Measurements from ENCODE around the gene CEP112.

Gene CEP112

GRCh38 chr17:65670667-65671371, 521.1 kb downstream of the CEP112 start:
- Histone ChIP-seq H3K4me1 (ENCODE audit: control insufficient read depth, insufficient read depth, low read length) (no peaks in the 10 kb centered on the region), H3K36me3 (ENCODE audit: control insufficient read depth, insufficient read depth, low read length) (no peaks in the 10 kb centered on the region), H3K27me3 (ENCODE audit: control insufficient read depth, insufficient read depth, low read length) (no peaks in the 10 kb centered on the region), H3K4me3 (ENCODE audit: low read depth, low read length) (no peak overlapping the region), H3K9ac (ENCODE audit: low read length) (no peak overlapping the region), H3K27ac (ENCODE audit: low read depth, low read length) (no peak overlapping the region), H3K9me3 (ENCODE audit: control insufficient read depth, insufficient read depth, low read depth, low read length) (no peaks in the 10 kb centered on the region)

DNA sequence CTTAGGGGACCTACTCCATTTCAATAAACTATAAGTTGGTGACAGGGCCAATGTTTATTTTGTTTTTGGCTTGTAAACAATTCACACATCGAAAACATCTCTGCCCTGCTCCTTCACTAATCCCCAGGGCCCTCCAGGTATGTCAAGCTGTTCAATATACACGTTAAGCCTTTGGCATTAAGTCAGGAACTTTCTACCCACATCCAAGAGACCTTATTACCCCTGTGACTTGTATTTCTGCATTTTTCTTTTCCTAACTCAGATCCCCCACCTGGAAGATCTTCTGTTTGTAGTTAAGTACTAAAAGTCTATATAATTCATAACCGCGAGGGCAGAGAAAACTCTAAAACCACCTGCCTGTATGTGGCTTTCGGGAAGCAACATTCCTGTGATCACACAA, 523.7 kb downstream of the CEP112 start:
- Histone ChIP-seq H3K9ac (ENCODE audit: low read length) (no peak overlapping the region), H3K27me3 (ENCODE audit: control insufficient read depth, insufficient read depth, low read length) (no peaks in the 10 kb centered on the region), H3K9me3 (ENCODE audit: control insufficient read depth, insufficient read depth, low read depth, low read length) (no peaks in the 10 kb centered on the region), H3K4me1 (ENCODE audit: control insufficient read depth, insufficient read depth, low read length) (no peaks in the 10 kb centered on the region), H3K36me3 (ENCODE audit: control insufficient read depth, insufficient read depth, low read length) (no peaks in the 10 kb centered on the region), H3K27ac (ENCODE audit: low read depth, low read length) (no peak overlapping the region), H3K4me3 (ENCODE audit: low read depth, low read length) (no peak overlapping the region)

- H3K9ac ChIP-seq (ENCODE audit: low read length): no peak overlapping the region
- H3K27ac ChIP-seq (ENCODE audit: low read depth, low read length): no peak overlapping the region
- H3K9me3 ChIP-seq (ENCODE audit: control insufficient read depth, insufficient read depth, low read depth, low read length): no peaks in the 10 kb centered on the region
- H3K27me3 ChIP-seq (ENCODE audit: control insufficient read depth, insufficient read depth, low read length): no peaks in the 10 kb centered on the region
- H3K36me3 ChIP-seq (ENCODE audit: control insufficient read depth, insufficient read depth, low read length): no peaks in the 10 kb centered on the region
- no peak overlapping the region for H3K4me3 ChIP-seq (ENCODE audit: low read depth, low read length)
- H3K4me1 ChIP-seq (ENCODE audit: control insufficient read depth, insufficient read depth, low read length): no peaks in the 10 kb centered on the region
Measured at GRCh38 chr17:65667656-65668055, 524.3 kb downstream of the CEP112 start.

GRCh38 chr17:65666876-65667321, 525.0 kb downstream of the CEP112 start:
- Histone ChIP-seq H3K9ac (ENCODE audit: low read length) (no peak overlapping the region), H3K27me3 (ENCODE audit: control insufficient read depth, insufficient read depth, low read length) (no peaks in the 10 kb centered on the region), H3K36me3 (ENCODE audit: control insufficient read depth, insufficient read depth, low read length) (no peaks in the 10 kb centered on the region), H3K4me3 (ENCODE audit: low read depth, low read length) (no peak overlapping the region), H3K27ac (ENCODE audit: low read depth, low read length) (no peak overlapping the region), H3K9me3 (ENCODE audit: control insufficient read depth, insufficient read depth, low read depth, low read length) (no peaks in the 10 kb centered on the region), H3K4me1 (ENCODE audit: control insufficient read depth, insufficient read depth, low read length) (no peaks in the 10 kb centered on the region)

DNA sequence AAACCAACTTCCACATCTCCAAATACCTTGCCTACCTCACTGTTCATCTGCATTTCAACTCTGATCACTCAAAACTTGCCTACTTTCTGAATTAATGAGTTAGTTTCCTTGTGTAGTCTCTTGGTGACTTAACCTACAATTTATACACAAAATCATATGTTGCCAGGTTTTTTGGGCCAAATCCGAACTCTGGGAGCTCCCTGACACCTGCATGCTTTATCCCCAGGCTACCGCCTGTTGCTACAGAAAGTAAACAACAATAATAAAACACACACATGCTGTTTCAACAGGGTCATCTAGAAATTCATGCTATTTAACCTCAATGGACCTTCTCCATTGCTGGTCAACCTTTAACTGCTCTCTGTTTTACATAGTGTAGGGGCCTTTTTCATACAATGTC, 526.0 kb downstream of the CEP112 start:
- no peaks in the 10 kb centered on the region for H3K27me3 ChIP-seq (ENCODE audit: control insufficient read depth, insufficient read depth, low read length)

GRCh38 chr17:65664696-65665095, 527.2 kb downstream of the CEP112 start:
- Histone ChIP-seq H3K4me1 (ENCODE audit: control insufficient read depth, insufficient read depth, low read length) (no peaks in the 10 kb centered on the region), H3K4me3 (ENCODE audit: low read depth, low read length) (no peak overlapping the region), H3K27ac (ENCODE audit: low read depth, low read length) (no peak overlapping the region), H3K9me3 (ENCODE audit: control insufficient read depth, insufficient read depth, low read depth, low read length) (no peaks in the 10 kb centered on the region), H3K36me3 (ENCODE audit: control insufficient read depth, insufficient read depth, low read length) (no peaks in the 10 kb centered on the region), H3K9ac (ENCODE audit: low read length) (no peak overlapping the region), H3K27me3 (ENCODE audit: control insufficient read depth, insufficient read depth, low read length) (no peaks in the 10 kb centered on the region)

More for the DNA sequence above, 526.0 kb downstream of the CEP112 start:
- H3K27ac ChIP-seq (ENCODE audit: low read depth, low read length): no peak overlapping the region
- H3K9ac ChIP-seq (ENCODE audit: low read length): no peak overlapping the region
- no peak overlapping the region for H3K4me3 ChIP-seq (ENCODE audit: low read depth, low read length)
- no peaks in the 10 kb centered on the region for H3K9me3 ChIP-seq (ENCODE audit: control insufficient read depth, insufficient read depth, low read depth, low read length)
- no peaks in the 10 kb centered on the region for H3K36me3 ChIP-seq (ENCODE audit: control insufficient read depth, insufficient read depth, low read length)
- H3K4me1 ChIP-seq (ENCODE audit: control insufficient read depth, insufficient read depth, low read length): no peaks in the 10 kb centered on the region

GRCh38 chr17:65664266-65664665, 527.7 kb downstream of the CEP112 start:
- Histone ChIP-seq H3K27ac (ENCODE audit: low read depth, low read length) (no peak overlapping the region), H3K9me3 (ENCODE audit: control insufficient read depth, insufficient read depth, low read depth, low read length) (no peaks in the 10 kb centered on the region), H3K4me1 (ENCODE audit: control insufficient read depth, insufficient read depth, low read length) (no peaks in the 10 kb centered on the region), H3K9ac (ENCODE audit: low read length) (no peak overlapping the region), H3K4me3 (ENCODE audit: low read depth, low read length) (no peak overlapping the region), H3K36me3 (ENCODE audit: control insufficient read depth, insufficient read depth, low read length) (no peaks in the 10 kb centered on the region), H3K27me3 (ENCODE audit: control insufficient read depth, insufficient read depth, low read length) (no peaks in the 10 kb centered on the region)

- Histone ChIP-seq H3K27me3 (ENCODE audit: control insufficient read depth, insufficient read depth, low read length) (no peaks in the 10 kb centered on the region), H3K4me3 (ENCODE audit: low read depth, low read length) (no peak overlapping the region), H3K36me3 (ENCODE audit: control insufficient read depth, insufficient read depth, low read length) (no peaks in the 10 kb centered on the region), H3K27ac (ENCODE audit: low read depth, low read length) (no peak overlapping the region), H3K4me1 (ENCODE audit: control insufficient read depth, insufficient read depth, low read length) (no peaks in the 10 kb centered on the region), H3K9me3 (ENCODE audit: control insufficient read depth, insufficient read depth, low read depth, low read length) (no peaks in the 10 kb centered on the region), H3K9ac (ENCODE audit: low read length) (no peak overlapping the region)
Measured at GRCh38 chr17:65662196-65662595, 529.7 kb downstream of the CEP112 start.

GRCh38 chr17:65660947-65661346, 531.0 kb downstream of the CEP112 start:
- no peak overlapping the region for H3K27ac ChIP-seq (ENCODE audit: low read depth, low read length)
- no peaks in the 10 kb centered on the region for H3K9me3 ChIP-seq (ENCODE audit: control insufficient read depth, insufficient read depth, low read depth, low read length)
- no peaks in the 10 kb centered on the region for H3K27me3 ChIP-seq (ENCODE audit: control insufficient read depth, insufficient read depth, low read length)
- H3K9ac ChIP-seq (ENCODE audit: low read length): no peak overlapping the region
- no peaks in the 10 kb centered on the region for H3K36me3 ChIP-seq (ENCODE audit: control insufficient read depth, insufficient read depth, low read length)
- H3K4me3 ChIP-seq (ENCODE audit: low read depth, low read length): no peak overlapping the region
- H3K4me1 ChIP-seq (ENCODE audit: control insufficient read depth, insufficient read depth, low read length): peaks cover 5% of the 10 kb centered on the region; the same call in 1 of the 2 replicates

DNA sequence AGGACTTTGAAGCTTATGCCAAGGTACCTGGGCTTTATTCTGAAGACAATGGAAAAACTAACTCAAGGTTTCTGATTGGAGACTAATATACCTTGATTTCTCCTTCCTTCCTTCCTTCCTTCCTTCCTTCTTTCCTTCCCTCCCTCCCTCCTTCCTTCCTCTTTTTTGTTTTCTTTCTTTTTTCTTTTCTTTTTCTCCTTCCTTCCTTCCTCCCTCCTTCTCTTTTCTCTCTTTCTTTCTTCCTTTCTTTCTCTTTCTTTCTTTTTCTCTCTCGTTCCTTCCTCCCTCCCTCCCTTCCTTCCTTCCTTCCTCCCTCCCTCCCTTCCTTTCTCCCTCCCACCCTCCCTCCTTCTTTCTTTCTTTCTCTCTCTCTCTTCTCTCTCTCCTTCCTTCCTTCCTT, 531.9 kb downstream of the CEP112 start:
- H3K4me3 ChIP-seq (ENCODE audit: low read depth, low read length): no peak overlapping the region
- peaks cover 5% of the 10 kb centered on the region; the same call in 1 of the 2 replicates for H3K4me1 ChIP-seq (ENCODE audit: control insufficient read depth, insufficient read depth, low read length)
- H3K36me3 ChIP-seq (ENCODE audit: control insufficient read depth, insufficient read depth, low read length): no peaks in the 10 kb centered on the region
- no peaks in the 10 kb centered on the region for H3K9me3 ChIP-seq (ENCODE audit: control insufficient read depth, insufficient read depth, low read depth, low read length)
- H3K27me3 ChIP-seq (ENCODE audit: control insufficient read depth, insufficient read depth, low read length): no peaks in the 10 kb centered on the region
- H3K27ac ChIP-seq (ENCODE audit: low read depth, low read length): no peak overlapping the region
- no peak overlapping the region for H3K9ac ChIP-seq (ENCODE audit: low read length)

DNA sequence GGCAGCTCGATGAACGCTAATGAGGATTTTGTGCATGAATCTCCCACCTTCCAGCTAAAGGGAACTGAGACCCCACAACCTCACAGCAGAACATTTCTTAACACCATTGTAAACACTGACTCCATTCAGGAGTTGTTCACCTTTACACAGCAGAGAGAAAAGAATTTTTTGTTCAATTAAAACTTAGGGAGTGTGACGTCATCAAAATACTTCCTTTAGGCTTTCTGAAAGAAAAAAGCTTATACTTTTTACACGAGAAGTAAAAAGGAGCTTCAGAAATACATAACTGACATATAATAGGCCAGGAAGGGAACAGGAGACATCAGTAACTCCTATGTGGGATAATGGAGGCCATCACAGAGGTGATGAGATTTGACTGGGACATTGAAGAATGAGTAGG, 532.4 kb downstream of the CEP112 start:
- no peaks in the 10 kb centered on the region for H3K27me3 ChIP-seq (ENCODE audit: control insufficient read depth, insufficient read depth, low read length)
- peaks cover 5% of the 10 kb centered on the region; the same call in 1 of the 2 replicates for H3K4me1 ChIP-seq (ENCODE audit: control insufficient read depth, insufficient read depth, low read length)
- H3K36me3 ChIP-seq (ENCODE audit: control insufficient read depth, insufficient read depth, low read length): no peaks in the 10 kb centered on the region
- H3K4me3 ChIP-seq (ENCODE audit: low read depth, low read length): no peak overlapping the region
- H3K9me3 ChIP-seq (ENCODE audit: control insufficient read depth, insufficient read depth, low read depth, low read length): no peaks in the 10 kb centered on the region
- no peak overlapping the region for H3K9ac ChIP-seq (ENCODE audit: low read length)
- no peak overlapping the region for H3K27ac ChIP-seq (ENCODE audit: low read depth, low read length)

All from HUES6 (cell line).